Esophagus (tissue), 2 donors: Measurements from ENCODE around the gene SRD5A3. TPM values are rescaled to one million over a fixed set of nuclear protein-coding genes. Genes with fewer than 3 reads are reported as not detected.
A peak's percentile ranks its signal among the peaks of the same experiment; 100 is the strongest.

Experiments
- H3K27ac ChIP-seq, 2 donors: one replicate each; pipeline ENCODE4 v1.5.1; 2013; ENCODE audit warnings: low read depth in 2 of 2, mild to moderate bottlenecking in 2 of 2, inconsistent platforms in 1 of 2, low read length in 1 of 2, moderate library complexity in 1 of 2
- H3K27me3 ChIP-seq, 2 donors: one replicate each; pipeline ENCODE4 v1.6.1; 2013; ENCODE audit warnings: low read length in 2 of 2, control low read depth in 1 of 2, mild to moderate bottlenecking in 1 of 2; ENCODE audit not compliant: insufficient read depth in 2 of 2, control insufficient read depth in 1 of 2
- H3K36me3 ChIP-seq, 2 donors: one replicate each; pipeline ENCODE4 v1.6.1; 2013; ENCODE audit warnings: low read length in 1 of 2; ENCODE audit not compliant: control insufficient read depth in 2 of 2, insufficient read depth in 2 of 2
- H3K4me1 ChIP-seq, 2 donors: one replicate each; pipeline ENCODE4 v1.6.1; 2013; ENCODE audit warnings: low read length in 1 of 2; ENCODE audit not compliant: control insufficient read depth in 2 of 2, insufficient read depth in 2 of 2
- H3K4me3 ChIP-seq, 2 donors: one replicate each; pipeline ENCODE4 v1.5.1; 2013; ENCODE audit warnings: low read length in 2 of 2, mild to moderate bottlenecking in 2 of 2, low read depth in 1 of 2, moderate library complexity in 1 of 2
- H3K9me3 ChIP-seq, 2 donors: one replicate each; pipeline ENCODE4 v1.6.1; 2013; ENCODE audit warnings: mild to moderate bottlenecking in 2 of 2, low read depth in 1 of 2, low read length in 1 of 2, moderate library complexity in 1 of 2; ENCODE audit not compliant: control insufficient read depth in 2 of 2, insufficient read depth in 1 of 2
- WGBS, 2 donors: extraction: QIAGEN DNeasy Blood & Tissue Kit; methylation state at CpG; one replicate each; pipeline ENCODE4 v1.1.7; 2013; 5-methylcytosine and 5-hydroxymethylcytosine counted together
- polyA plus RNA-seq, 2 donors: library from polyadenylated mRNA; stranded (reverse); fragments of 200-250 nt; gene quantifications; one replicate each; pipeline ENCODE4 v1.2.3, GENCODE V29; 2013
- donor health status: healthy with polysubstance abuse.
- donor health status: Bipolar disorder and iron deficiency.

SRD5A3 gene
- polyA plus RNA-seq, 2 donors: 22.4 to 25.1 TPM

DNA sequence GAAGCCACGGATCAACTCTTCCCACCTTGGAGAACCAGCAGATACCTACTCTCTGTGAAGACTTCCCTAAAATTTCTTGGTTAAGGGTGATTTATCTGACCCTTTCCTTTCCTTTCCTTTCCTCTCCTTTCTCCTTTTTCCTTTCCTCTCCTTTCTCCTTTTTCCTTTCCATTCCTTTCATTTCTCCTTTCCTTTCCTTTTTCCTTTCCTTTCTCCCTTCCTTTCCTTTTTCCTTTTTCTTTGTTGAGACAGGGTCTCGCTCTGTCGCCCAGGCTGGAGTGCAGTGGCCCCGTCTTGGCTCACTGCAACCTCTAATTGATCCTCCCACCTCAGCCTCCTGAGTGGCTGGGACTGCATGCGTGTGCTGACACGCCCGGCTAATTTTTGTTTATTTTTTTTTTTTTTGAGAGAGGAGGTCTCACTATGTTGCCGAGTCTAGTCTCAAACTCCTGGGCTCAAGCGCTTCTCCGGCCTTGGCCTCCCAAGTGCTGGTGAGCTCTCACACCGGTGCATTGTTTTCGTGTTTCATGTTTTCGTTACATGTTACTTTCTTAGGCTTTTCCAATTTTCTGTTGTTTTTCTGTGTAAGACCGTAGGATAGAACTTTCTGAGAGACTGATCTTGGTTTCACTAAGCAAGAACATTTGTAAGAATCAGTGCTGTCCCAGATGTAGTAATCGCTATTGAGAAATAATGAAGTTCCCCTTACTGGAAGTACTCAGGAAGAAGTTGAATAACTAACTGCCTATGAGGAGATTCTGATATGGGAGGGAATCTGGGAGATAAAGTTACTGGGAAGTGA lies 51.7 kb downstream of the SRD5A3 start:
- Histone ChIP-seq H3K27me3 (no peaks in the 10 kb centered on the region), H3K9me3 (no peaks in the 10 kb centered on the region), H3K27ac (peak overlapping the region; percentile 98 to 100), H3K36me3 (no peaks in the 10 kb centered on the region), H3K4me1 (peaks cover 0 to 3% of the 10 kb centered on the region in 2 donors), H3K4me3 (peak overlapping the region; percentile 97 to 99)
- WGBS, 2 donors: 31 to 37% methylated on average over 15 of the region's 15 CpGs

DNA sequence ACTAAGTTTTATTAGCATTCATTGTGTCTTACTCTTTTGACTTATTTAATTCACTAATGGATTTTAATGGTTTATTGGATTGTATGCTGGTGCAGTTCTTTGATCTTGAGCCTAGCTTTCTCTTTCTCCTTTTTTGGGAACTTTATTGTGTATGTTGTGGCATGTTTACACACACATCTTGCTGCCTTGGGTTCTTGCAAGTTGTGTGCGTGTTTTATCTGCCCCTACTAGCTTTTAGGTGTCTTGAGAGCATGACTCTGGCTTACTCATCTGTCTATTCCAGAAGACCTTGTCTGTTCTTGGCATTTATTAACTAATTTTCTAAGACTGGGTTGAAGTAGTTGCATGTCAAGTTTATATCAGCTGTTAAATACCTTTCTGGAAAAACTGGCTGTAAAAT lies 52.4 kb downstream of the SRD5A3 start:
- Histone ChIP-seq H3K27ac (peak overlapping the region; percentile 58 to 83), H3K36me3 (no peaks in the 10 kb centered on the region), H3K27me3 (no peaks in the 10 kb centered on the region), H3K4me3 (peak overlapping the region; percentile 30 to 97), H3K4me1 (peaks cover 0 to 3% of the 10 kb centered on the region in 2 donors), H3K9me3 (no peaks in the 10 kb centered on the region)
- WGBS, 2 donors: 15 to 20% methylated on average over 1 of the region's 1 CpG

GRCh38 chr4:55398966-55399365 lies 52.9 kb downstream of the SRD5A3 start:
- H3K4me1 ChIP-seq: peaks cover 0 to 3% of the 10 kb centered on the region in 2 donors
- H3K27me3 ChIP-seq: no peaks in the 10 kb centered on the region
- peak overlapping the region in 1 of 2 donors; percentile 97 for H3K4me3 ChIP-seq
- no peaks in the 10 kb centered on the region for H3K9me3 ChIP-seq
- 32 to 38% methylated on average over 3 of the region's 3 CpGs for WGBS, 2 donors
- peaks cover 0 to under 1% of the 10 kb centered on the region in 2 donors for H3K36me3 ChIP-seq
- peak overlapping the region; percentile 27 to 42 for H3K27ac ChIP-seq

- Histone ChIP-seq H3K4me3 (no peak overlapping the region), H3K27ac (peak overlapping the region in 1 of 2 donors; percentile 24), H3K36me3 (peaks cover 0 to 2% of the 10 kb centered on the region in 2 donors), H3K27me3 (no peaks in the 10 kb centered on the region), H3K4me1 (peaks cover 0 to 3% of the 10 kb centered on the region in 2 donors), H3K9me3 (no peaks in the 10 kb centered on the region)
- 59 to 76% methylated on average over 1 of the region's 1 CpG for WGBS, 2 donors
Measured at GRCh38 chr4:55399581-55399980, 53.5 kb downstream of the SRD5A3 start.

- WGBS, 2 donors: 84 to 91% methylated on average over 3 of the region's 3 CpGs
- H3K4me3 ChIP-seq: no peak overlapping the region
- no peak overlapping the region for H3K27ac ChIP-seq
- H3K4me1 ChIP-seq: no peaks in the 10 kb centered on the region
- H3K9me3 ChIP-seq: no peaks in the 10 kb centered on the region
- no peaks in the 10 kb centered on the region for H3K27me3 ChIP-seq
- peaks cover 0 to 10% of the 10 kb centered on the region in 2 donors for H3K36me3 ChIP-seq
Measured at GRCh38 chr4:55405073-55405472, 59.0 kb downstream of the SRD5A3 start.

DNA sequence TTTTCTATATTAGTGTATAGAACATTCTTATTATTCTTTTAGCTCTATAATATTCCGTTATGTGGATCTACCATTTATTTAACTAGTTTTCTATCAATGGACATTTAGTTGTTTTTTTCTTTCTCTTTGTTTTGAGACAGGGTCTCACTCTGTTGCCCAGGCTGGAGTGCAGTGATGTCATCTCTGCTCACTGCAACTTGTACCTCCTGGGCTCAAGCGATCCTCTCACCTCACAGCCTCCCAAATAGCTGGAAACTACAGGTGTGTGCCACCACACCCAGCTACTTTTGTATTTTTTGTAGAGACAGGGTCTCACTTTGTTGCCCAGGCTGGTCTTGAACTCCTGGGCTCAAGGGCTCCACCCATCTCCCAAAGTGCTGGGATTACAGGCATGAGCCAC lies 60.5 kb downstream of the SRD5A3 start:
- Histone ChIP-seq H3K27ac (no peak overlapping the region), H3K36me3 (peaks cover 0 to 10% of the 10 kb centered on the region in 2 donors), H3K9me3 (no peaks in the 10 kb centered on the region), H3K27me3 (no peaks in the 10 kb centered on the region), H3K4me1 (no peaks in the 10 kb centered on the region), H3K4me3 (no peak overlapping the region)
- WGBS, 2 donors: 98 to 100% methylated on average over 2 of the region's 2 CpGs

DNA sequence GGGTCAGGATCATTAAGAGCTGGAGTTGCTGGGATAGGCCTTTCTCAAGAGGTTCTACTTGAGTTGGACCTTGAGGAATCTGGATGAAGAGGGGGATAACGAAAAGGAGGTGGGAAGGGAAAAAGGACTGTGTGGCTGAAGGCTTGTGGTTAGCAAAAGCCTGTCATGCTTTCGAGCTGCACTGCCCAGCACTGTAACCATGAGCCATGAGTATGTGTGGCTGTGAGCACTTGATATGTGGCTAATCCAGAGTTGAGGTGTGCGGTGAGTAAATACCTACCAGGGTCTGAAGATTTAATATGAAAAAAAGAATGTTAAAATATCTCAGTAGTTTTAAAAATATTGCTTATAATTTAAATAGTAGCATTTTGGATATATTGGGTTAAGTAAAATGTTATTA lies 61.1 kb downstream of the SRD5A3 start:
- Histone ChIP-seq H3K36me3 (peaks cover 0 to 12% of the 10 kb centered on the region in 2 donors), H3K4me3 (no peak overlapping the region), H3K27ac (no peak overlapping the region), H3K9me3 (no peaks in the 10 kb centered on the region), H3K4me1 (no peaks in the 10 kb centered on the region), H3K27me3 (no peaks in the 10 kb centered on the region)
- 91% methylated on average over 3 of the region's 3 CpGs for WGBS, 2 donors

DNA sequence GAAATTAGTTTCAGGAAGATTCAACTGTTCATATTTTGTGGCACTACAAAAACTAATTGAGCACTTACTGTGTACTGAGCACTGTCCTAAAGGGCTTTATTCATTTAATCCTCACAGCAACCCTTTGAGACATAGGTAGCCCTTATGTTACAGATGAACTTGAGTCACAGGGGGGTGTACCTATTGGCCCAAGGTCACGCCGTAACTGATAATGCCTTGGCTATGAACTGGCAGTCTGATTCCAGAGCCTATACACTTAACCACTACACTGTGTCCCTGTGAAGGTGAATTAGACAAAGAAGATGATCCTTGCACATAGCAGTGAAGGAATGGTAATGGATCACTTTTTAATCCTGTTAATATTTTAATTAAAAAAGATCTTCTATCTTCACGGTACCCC lies 61.7 kb downstream of the SRD5A3 start:
- H3K9me3 ChIP-seq: no peaks in the 10 kb centered on the region
- no peaks in the 10 kb centered on the region for H3K4me1 ChIP-seq
- H3K36me3 ChIP-seq: peaks cover 0 to 12% of the 10 kb centered on the region in 2 donors
- no peak overlapping the region for H3K27ac ChIP-seq
- no peaks in the 10 kb centered on the region for H3K27me3 ChIP-seq
- WGBS, 2 donors: 73 to 88% methylated on average over 3 of the region's 3 CpGs
- H3K4me3 ChIP-seq: no peak overlapping the region

DNA sequence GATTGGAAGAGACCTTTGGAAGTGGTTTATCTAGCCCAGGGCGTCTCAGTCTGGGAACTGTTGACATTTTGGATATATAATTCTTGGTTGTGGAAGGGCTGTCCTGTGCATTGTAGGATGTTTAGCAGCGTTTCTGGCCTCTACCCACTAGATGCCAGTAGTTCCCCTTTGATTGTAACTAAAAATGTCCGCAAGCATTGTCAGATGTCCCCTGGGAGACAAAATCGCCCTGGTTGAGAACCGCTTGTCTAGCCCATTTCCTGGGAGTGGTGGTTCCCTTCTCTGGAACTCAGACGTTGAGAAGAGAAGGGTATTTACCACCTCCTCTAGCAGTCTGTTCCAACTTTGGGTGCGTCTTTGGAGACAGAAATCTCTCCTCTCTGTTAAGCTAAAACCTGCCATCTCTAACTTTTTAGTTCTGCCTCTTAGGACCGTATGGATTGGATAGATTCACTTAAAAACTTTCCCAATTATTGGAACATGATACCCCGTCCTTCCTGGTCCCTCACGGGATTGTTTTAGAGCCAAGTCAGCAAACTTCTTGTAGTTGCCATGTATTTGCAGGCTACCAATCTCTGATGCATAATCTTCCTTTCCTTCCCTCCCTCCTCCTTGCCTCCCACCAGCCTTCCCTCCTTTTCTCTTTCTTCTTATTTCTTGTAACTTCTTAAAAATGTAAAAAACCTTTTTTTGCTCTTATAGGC lies 63.6 kb downstream of the SRD5A3 start:
- Histone ChIP-seq H3K4me1 (no peaks in the 10 kb centered on the region), H3K36me3 (peaks cover 0 to 10% of the 10 kb centered on the region in 2 donors), H3K27me3 (no peaks in the 10 kb centered on the region), H3K27ac (no peak overlapping the region), H3K4me3 (no peak overlapping the region), H3K9me3 (no peaks in the 10 kb centered on the region)
- WGBS, 2 donors: 61 to 66% methylated on average over 10 of the region's 10 CpGs
